VCaP (cell line): Measurements from ENCODE around the gene ATXN7L1.

Experiments used
- H3K27ac ChIP-seq: fragments of 450-650 bp; 2 replicates; pipeline ENCODE4 v1.5.1; 2017
- CTCF ChIP-seq: fragments of 450-650 bp; conservative IDR thresholded peaks from 2 replicates; pipeline ENCODE4 v1.5.1; 2017; ENCODE audit warnings: mild to moderate bottlenecking, moderate library complexity

ATXN7L1 gene

GRCh38 chr7:105662998-105663397, 213.4 kb downstream of the ATXN7L1 start:
- H3K27ac ChIP-seq, result no peak overlapping the region
- no peak for TF ChIP-seq CTCF

GRCh38 chr7:105661625-105662024, 214.8 kb downstream of the ATXN7L1 start:
- TF ChIP-seq CTCF, result no peak
- H3K27ac ChIP-seq, result no peak overlapping the region

- peak; percentile 62 for TF ChIP-seq CTCF
- no peak overlapping the region for H3K27ac ChIP-seq
Measured at GRCh38 chr7:105656922-105657521, 219.4 kb downstream of the ATXN7L1 start.

GRCh38 chr7:105655500-105656380, 220.7 kb downstream of the ATXN7L1 start:
- H3K27ac ChIP-seq, result peak overlapping the region; percentile 15; the same call in 1 of the 2 replicates
- no peak for TF ChIP-seq CTCF

GRCh38 chr7:105655067-105655466, 221.3 kb downstream of the ATXN7L1 start:
- no peak for TF ChIP-seq CTCF
- no peak overlapping the region; the same call in 1 of the 2 replicates for H3K27ac ChIP-seq

GRCh38 chr7:105654095-105654686, 222.2 kb downstream of the ATXN7L1 start:
- TF ChIP-seq CTCF, result no peak
- H3K27ac ChIP-seq, result peak overlapping the region; percentile 15; the same call in 1 of the 2 replicates

- peak overlapping the region; percentile 15 for H3K27ac ChIP-seq
- no peak for TF ChIP-seq CTCF
Measured at GRCh38 chr7:105653441-105654005, 222.9 kb downstream of the ATXN7L1 start.
